GM12872 (cell line): ENCODE measurements around the gene EIF3L.

Experiments
- TF ChIP-seq, protein P1 (sequence below): IDR thresholded peaks from 3 replicates; pipeline ENCODE4 v1.5.1; 2011; ENCODE audit warnings: low read depth, mild to moderate bottlenecking, low read length, moderate library complexity; ENCODE audit not compliant: insufficient read depth

Gene EIF3L

DNA sequence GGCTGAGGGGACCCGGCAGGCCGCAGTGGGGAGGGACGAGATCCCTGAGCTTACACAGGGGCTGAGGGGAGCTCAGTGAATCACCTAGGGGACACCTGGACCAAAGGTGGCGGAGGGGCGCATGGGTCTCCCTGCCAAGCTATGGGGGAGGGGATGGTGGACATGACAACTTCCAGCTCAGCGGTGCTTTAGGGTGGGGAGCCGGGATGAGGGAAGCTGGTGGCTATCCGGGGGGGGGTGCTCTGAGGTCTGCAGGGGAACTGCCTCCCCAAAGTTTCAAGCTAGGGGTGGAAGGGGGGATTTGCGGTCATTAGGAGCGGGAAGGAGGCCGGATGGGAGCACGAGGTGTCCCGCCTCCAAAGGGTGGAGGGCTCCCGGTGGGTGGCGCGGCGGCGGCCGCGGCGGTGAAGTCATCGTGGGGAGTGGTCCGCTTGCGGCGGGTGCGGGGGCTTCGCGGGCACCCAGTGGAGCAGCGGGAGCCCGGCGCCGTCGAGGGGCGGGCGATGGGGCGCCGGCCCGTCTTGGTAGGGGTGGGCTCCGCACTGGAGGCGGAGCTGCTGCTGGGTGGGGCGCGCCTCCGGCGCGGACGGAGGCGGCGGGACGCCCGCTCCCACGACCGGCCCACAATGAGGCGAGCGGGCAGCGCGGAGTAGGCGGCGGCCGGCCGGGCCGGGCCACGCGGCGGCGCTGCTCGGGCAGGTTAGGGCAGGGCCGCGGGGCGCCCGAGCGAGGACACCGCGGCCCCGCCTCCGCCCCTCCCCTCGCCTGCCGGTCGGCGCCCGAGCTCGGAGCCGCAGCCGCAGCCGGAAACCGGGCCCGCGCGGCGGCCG lies 56.5 kb downstream of the EIF3L start, which contains the start of gene MICALL1:
Gene MICALL1 (plus strand): TSS at position 764 of the 830 bp plus-strand sequence. CDS start 126 bp downstream, outside the sequence.
- TF ChIP-seq, protein P1, sequence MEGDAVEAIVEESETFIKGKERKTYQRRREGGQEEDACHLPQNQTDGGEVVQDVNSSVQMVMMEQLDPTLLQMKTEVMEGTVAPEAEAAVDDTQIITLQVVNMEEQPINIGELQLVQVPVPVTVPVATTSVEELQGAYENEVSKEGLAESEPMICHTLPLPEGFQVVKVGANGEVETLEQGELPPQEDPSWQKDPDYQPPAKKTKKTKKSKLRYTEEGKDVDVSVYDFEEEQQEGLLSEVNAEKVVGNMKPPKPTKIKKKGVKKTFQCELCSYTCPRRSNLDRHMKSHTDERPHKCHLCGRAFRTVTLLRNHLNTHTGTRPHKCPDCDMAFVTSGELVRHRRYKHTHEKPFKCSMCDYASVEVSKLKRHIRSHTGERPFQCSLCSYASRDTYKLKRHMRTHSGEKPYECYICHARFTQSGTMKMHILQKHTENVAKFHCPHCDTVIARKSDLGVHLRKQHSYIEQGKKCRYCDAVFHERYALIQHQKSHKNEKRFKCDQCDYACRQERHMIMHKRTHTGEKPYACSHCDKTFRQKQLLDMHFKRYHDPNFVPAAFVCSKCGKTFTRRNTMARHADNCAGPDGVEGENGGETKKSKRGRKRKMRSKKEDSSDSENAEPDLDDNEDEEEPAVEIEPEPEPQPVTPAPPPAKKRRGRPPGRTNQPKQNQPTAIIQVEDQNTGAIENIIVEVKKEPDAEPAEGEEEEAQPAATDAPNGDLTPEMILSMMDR, result peak; percentile 15; the same call in 1 of the 3 replicates

DNA sequence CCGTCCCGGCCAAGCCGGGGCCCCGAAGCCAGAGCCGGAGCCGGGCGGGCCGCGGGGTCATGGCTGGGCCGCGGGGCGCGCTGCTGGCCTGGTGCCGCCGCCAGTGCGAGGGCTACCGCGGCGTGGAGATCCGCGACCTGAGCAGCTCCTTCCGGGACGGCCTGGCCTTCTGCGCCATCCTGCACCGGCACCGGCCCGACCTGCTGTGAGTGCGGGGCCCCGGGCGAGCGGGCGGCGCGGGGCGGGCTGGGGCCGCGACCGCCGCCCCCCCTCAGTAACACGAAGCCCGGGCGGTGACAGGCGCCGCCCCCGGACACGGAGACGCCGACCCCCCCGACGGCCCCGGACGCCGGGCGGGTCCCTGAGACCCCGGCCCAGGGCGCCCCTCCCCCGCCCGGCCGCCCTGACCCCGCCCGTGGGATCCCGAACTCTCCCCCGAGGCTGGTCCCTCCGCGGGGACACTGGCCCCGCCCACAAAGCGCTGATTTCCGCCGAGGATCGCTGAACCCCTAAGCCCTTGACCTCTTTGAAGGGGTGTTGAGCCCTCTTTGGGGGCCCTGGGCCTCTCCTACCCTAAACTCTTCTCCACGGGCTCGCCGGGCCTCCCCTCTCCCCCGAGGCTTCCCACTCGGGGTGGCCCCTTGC lies 57.3 kb downstream of the EIF3L start:
- TF ChIP-seq, protein P1, result no peak

DNA sequence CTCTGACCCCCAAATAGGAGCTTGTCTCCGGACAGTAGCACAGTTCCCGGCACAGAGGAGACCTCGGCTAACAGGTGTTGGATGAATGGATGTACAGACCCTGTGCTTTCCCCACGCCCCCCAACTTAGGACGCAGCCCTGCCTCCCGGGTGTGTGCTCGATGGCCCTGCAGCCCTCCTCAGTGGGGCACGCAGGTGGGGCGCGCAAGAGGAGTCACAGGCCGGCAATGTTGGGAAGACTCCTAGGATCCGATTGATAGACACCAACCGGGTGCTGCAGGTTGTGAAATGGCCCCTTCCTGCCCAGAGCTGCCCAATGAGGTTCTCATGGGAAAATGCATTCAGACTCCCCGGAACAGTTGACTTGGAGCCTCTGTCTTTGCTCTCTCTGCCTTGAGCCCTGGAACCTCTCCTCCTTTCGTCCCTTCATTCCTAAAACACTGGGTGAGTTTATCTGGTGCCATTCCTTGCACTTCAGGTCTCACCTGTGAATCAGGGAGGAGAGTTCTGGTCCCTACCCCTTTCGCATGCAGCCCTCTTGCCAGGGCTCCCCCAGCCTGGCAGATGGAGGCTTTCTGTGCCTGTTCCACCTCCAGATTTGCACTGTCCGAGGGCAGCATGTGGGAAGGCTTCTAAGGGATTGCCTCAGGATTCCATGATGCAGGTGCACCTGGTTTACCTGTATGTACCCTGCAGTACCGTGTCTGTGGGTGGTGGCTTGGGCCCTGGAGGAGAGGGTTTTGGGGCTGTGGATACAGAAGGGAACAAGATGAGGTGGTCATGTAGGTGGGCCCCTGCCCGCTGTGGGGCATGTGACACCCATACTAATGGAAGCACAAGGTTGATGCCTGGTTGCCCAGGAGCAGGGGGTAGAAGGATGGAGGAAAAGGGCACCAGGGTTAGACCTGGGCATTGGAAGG lies 58.1 kb downstream of the EIF3L start:
- TF ChIP-seq, protein P1, result no peak

DNA sequence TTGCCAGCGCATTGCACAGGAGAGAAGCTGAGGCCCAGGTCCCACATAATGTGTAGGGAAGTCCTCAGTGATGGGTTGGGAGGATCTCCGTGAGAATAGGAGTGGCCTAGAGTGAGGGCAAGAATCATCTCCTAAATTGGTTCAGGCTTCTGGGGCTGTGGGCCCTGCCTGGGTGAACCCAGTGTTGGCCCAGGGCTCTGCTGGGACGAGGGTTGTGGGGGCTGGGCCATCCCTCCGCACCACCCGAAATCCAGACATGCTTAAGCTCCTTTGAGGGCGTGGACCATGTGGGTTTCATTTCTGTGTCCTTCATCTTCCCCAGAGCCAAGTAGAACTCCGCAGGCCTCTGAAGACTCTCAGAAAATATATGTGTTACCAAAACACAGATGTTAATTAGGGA lies 60.5 kb downstream of the EIF3L start:
- TF ChIP-seq, protein P1, result no peak

GRCh38 chr22:37910890-37911672 lies 61.9 kb downstream of the EIF3L start:
- TF ChIP-seq, protein P1, result no peak

- TF ChIP-seq, protein P1, result no peak
Observed at GRCh38 chr22:37911697-37912096, 62.5 kb downstream of the EIF3L start.
